ENCODE data around the gene EIF4G2.

GRCh38 chr11:10855295-10855694 lies 46.6 kb upstream of the EIF4G2 start:
- TF ChIP-seq CTCF (conservative IDR thresholded peaks at IDR 0.05; ENCODE audit: low read length) (no peak), EZH2phosphoT487 (IDR thresholded peaks at IDR 0.05; ENCODE audit: borderline replicate concordance) (no peak)

Data from Loucy (cell line).